ENCODE measurements around the gene CDCP2.
"Not testable (repeated sequence)": the region's sequence is repeated elsewhere in the genome, so short reads cannot be mapped to it uniquely, and the experiment has no call there.

CDCP2 gene

DNA sequence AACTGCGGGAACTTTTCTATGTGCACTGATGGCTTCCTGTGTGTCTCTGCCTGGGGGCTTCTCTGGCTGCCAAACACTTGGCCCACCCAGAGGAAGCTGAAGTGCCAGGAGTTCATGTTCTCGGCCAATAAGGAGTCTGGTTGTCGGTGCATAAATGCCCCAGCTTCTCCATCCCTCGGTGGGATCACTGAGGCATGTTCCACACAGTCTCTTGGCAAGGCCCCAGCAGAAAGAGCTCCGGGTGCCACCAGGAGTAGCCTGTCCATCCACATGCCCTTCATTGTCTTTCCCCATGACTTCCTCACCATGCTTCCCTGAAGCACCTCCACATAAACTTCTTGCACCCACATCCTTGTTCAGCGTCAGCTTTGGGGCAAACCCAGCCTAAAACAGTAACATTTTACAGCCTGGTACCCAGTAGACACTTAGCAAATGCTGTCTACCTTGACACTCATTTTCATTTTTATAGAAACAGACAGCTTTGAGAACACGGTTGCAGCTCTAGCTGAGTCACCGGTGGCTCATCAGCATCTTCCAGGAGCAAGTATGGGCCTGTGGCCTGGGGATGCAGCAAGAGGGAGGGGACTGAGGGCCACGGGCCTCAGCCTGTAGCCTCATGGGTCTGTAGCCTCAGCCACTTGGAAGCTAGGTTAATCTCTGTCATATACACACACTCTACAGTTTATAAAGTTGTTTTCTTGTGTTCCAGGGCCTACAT, 14.8 kb upstream of the CDCP2 start:
- DNase-seq, result no peak

GRCh38 chr1:54166357-54166756, 13.6 kb upstream of the CDCP2 start:
- not testable (repeated sequence) for DNase-seq

DNA sequence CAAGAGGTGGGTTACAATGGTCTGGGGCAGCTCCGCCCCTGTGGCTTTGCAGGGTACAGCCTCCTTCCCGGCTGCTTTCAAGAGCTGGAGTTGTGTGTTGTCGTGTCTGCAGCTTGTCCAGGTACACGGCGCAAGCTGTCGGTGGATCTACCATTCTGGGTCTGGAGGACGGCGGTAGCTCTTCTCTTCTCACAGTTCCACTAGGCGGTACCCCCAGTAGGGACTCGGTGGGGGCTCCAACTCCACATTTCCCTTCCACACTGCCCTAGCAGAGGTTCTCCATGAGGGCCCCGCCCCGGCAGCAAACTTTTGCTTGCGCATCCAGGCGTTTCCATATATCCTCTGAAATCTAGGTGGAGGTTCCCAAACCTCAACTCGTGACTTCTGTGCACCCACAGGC, 12.3 kb upstream of the CDCP2 start:
- no peak for DNase-seq

DNA sequence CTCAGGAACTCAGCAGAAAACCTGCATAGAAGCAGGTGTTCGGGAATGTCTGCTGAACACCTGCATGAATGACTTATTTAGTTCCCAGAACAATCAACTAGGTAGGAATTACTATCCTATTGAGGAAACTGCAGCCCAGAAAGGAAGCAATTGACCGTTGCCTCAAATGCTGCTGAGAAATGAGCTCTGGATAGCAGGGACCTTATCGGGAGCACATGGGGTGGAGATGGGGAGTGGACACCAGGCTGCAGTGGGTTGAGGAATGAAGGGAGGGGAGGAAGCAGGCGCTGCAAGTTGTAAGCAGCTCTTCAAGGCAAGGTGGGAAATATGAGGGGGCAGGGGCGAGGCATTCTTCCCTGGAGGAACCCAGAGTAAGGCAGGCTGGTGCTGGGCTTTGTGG, 10.8 kb upstream of the CDCP2 start:
- DNase-seq, result no peak

- DNase-seq, result no peak
Measured at GRCh38 chr1:54163051-54163450, 10.3 kb upstream of the CDCP2 start.

DNA sequence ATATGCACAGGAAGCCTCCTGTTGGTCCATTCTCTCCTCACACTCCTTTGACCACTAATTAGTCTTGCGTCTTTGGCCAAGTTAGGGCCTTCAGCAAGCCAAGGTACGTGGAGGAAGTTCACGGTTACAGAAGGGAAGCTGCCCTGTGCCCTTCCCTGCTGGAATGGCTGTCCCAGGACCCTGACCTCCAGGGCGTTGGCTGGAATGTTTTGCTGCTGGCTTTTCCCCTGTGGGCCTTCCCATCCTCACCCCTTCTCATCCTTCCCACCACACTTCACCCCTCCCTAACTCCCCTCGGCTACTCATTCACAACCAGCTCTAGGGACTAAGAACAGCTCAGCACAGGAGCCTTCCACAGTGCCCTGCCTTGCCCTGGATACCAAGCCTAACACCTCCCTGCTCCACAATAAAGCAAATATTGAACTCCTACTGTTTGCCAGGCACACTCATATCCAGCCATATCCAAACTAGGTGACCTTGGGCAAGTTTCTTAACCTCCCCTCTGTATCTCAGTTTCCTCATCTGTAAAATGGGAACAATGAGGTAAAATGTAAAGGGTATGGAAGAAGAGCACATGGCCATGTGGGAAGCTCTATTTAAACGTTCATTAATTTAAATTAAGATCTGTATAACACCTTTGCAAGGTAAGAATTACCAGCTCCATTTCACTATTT, 8.8 kb upstream of the CDCP2 start:
- no peak for DNase-seq

GRCh38 chr1:54160351-54160750, 7.6 kb upstream of the CDCP2 start:
- no peak for DNase-seq

- no peak for DNase-seq
Measured at GRCh38 chr1:54159733-54160316, 7.0 kb upstream of the CDCP2 start.

DNA sequence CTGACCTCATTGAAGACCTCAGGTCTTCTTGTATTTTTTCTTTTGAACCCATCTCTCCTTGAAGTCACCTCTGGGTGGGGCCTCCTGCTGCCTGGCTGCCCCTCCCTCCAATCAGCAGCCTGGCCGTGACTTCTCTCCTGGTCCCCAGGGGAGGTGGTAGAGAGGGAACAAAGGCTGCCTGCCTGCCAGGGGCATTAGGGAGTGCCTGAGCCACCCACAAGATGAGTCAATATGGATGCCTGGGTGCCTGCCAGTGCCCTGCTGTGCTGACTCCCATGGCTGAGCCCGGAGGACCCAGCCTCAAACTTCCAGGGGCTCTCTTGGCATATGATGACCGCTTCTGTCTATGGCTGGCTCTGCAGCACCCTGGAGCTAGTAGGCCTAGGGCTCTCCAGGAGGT, 5.3 kb upstream of the CDCP2 start:
- no peak for DNase-seq

DNA sequence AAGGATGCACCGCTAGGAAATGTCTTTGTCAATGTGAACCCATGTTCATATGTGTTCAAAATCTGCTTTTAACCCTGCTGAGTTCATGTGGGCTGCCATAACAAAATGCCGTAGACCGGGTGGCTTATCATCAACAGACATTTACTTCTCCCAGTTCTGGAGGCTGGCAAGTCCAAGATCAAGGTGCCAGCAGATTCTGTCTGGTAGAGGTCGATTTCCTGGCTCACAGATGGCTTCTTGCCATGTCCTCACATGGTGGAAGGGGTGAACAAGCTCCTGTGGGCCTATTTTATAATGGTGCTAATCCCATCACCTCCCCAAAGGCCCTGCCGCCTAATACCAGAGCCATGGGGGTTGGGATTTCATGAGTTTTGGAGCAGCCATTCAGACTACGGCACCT, 4.6 kb upstream of the CDCP2 start:
- no peak for DNase-seq

DNA sequence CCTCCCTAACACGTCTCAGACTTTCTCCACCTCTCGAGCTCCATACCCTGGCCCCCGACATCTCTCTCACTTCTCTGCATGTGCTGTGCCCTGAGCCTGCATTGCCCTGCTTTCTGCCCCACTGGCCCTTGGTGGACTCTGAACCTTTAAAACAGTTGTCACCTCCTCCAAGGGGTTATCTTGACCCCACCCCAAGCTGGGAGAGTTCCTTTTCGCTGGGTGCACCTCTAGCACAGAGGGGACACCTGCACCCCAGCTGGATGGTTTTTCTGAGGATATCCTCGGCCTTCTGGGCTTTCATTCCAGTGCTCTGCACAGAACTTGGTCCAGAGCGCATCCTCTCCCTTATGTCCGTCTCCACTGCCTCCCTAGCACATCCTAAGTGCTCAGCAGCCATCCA, 4.2 kb upstream of the CDCP2 start:
- DNase-seq, result no peak

DNA sequence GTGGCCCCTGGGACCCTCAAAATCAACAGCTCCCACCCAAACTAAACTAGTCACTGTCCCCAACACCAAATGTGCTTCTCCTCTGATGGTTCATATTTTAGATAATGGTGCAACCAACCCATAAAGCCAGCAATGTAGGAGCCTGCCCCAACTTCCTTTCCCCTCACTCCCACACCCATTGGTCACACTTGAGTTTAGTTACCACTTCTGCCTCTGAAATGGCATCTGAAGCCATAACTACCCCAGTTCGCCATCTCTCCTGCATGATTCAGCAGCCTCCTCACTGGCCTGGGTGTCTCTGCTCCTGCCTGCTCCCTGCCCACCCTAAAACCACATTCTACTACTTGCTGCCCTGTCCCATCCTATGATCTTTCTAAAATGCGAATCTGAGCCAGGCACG, 3.4 kb upstream of the CDCP2 start:
- no peak for DNase-seq

- DNase-seq, result peak; percentile 73
Measured at GRCh38 chr1:54153535-54154439, 987 bp upstream of the CDCP2 start.

DNA sequence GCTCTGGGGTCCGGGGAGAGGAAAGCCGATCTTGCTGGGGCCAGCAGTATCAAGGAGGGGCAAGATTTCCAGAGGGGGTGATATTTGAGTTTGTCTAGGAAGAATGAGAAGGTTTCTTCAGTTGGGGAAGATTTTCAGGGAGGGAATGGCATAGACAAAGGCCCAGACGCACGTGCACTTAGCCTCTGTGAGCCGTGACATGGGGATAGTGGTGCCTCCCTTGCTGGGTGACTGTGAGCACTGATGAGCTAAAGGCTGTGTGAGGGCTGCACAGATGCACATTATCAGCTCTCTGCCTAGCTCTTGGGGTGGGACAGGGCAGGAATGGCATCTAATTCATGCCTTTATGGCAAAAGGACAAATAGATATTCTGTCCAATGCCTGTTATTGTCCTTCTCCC, 1.8 kb downstream of the CDCP2 start:
- DNase-seq, result no peak

GRCh38 chr1:54149734-54150133, 3.1 kb downstream of the CDCP2 start:
- no peak for DNase-seq

DNA sequence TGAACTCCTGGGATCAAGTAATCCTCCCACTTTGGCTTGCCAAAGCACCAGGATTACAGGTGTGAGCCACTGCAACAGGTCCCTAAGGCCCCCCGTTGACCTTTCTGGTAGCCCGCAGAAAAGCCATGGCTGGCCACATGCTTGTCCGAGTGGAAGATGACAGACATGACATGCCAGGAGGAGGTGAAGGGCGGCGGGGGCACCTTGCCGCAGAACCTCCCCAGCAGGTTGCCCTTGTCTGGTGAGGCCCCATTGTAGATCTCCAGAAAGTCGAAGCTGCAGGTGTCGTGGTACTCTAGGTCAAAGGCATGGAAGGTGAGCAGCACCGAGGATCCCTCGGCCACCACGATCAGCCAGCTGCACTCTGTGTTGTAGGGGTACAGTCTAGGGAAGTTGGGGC, 8.4 kb downstream of the CDCP2 start:
- no peak for DNase-seq

GRCh38 chr1:54142146-54142900, 10.5 kb downstream of the CDCP2 start:
- DNase-seq, result peak; percentile 9

DNA sequence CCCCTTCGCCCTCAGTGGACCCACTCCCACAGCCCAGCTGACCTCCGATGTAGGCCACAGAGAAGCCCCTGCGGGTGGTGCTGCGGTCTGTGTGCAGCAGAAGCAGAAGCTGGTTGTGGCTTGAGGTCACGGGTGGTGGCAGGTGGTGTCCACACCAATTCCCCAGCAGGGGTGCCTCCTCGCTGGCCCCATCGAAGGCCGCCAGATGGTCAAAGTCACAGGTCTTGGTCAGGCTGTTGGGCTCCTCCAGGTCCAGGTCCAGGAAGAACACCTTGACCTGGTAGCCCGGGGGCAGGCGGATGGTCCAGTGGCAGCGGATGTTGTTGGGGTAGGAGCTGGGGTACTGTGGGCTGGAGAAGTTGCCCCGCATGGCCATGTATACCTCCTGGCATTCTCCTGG, 13.1 kb downstream of the CDCP2 start:
- DNase-seq, result peak; percentile 9

GRCh38 chr1:54138994-54139393, 13.8 kb downstream of the CDCP2 start:
- DNase-seq, result peak; percentile 2

- peak; percentile 53 for DNase-seq
Measured at GRCh38 chr1:54137534-54138061, 15.2 kb downstream of the CDCP2 start.

DNA sequence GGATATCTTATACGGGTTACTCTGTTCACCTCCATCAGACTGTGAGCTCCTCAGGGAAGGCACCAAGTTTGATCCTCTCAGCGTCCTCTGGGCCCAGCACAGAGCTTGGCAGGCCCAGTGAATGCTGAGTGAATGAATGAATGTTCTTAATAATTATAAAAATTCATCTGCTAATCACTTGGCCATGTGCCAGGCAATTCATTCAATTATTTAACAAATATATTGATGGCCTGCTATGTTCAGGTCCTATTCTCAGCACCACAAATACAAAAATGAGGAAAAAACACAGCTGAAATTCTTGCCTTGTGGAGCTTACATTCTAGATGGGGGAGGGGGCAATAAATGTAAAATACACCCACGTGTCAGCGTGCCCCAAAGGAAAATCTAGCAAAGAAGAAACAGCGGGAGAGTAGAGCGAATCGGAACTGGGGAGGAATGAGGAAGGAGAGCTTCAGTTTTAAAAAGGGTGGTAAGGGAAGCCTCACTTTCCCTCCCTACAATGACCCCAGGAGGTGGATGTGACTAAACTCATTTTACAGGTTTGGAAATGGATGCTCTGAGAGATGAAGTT, 15.8 kb downstream of the CDCP2 start:
- DNase-seq, result no peak
